ENCODE measurements around the gene ROR1.

DNA sequence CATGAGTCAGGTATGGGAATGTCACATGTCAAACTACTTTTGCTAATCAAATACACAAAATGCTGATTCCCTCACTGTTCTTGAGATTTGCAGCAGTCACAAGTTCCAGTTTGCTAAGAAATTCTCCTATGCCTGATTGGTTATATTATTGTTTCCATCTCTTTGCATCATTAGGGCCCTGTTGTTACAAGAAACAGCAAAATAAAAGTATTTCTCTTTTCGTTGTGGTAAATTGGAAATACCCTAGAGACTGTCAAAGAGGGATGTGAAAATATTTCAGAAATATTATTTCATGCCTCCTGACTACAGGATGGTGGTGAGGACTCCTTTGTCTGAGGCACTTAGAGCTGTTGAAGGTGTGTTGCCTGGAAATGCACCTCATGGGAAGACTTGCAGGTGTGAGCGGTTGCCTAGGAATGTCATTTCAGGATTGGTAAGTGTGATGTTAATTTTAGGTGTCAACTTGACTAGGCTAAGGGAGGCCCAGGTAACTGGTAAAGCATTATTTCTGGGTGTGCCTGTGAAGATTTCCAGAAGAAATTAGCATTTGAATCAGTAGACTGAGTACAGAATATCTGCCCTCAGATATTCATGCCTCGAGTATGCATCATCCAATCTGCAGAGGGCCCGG, 117.4 kb downstream of the ROR1 start:
- TF ChIP-seq, protein P1, sequence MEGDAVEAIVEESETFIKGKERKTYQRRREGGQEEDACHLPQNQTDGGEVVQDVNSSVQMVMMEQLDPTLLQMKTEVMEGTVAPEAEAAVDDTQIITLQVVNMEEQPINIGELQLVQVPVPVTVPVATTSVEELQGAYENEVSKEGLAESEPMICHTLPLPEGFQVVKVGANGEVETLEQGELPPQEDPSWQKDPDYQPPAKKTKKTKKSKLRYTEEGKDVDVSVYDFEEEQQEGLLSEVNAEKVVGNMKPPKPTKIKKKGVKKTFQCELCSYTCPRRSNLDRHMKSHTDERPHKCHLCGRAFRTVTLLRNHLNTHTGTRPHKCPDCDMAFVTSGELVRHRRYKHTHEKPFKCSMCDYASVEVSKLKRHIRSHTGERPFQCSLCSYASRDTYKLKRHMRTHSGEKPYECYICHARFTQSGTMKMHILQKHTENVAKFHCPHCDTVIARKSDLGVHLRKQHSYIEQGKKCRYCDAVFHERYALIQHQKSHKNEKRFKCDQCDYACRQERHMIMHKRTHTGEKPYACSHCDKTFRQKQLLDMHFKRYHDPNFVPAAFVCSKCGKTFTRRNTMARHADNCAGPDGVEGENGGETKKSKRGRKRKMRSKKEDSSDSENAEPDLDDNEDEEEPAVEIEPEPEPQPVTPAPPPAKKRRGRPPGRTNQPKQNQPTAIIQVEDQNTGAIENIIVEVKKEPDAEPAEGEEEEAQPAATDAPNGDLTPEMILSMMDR (conservative IDR thresholded peaks at IDR 0.05; ENCODE audit: low read length), result no peak
- TF ChIP-seq EZH2phosphoT487 (IDR thresholded peaks at IDR 0.05; ENCODE audit: borderline replicate concordance, low read depth, low read length), result no peak

All from OCI-LY7 (cell line).